Heart left ventricle (tissue), 13 donors: ENCODE measurements around the gene STXBP4.

Experiments
- POLR2A ChIP-seq, 2 donors: fragments of 450-650 bp; IDR thresholded peaks; one replicate each; pipeline ENCODE4 v1.6.1; 2017; ENCODE audit warnings: antibody characterized with exemption in 2 of 2, mild to moderate bottlenecking in 2 of 2, moderate library complexity in 2 of 2
- TF ChIP-seq, protein P1 (sequence below), 12 donors: fragments of 200-600 bp; sonication (generic) in 4 of 12; IDR thresholded peaks; one replicate each; pipeline versions ENCODE4 v1.5.0 to v1.8.0; 2018 to 2022; ENCODE audit warnings: antibody characterized with exemption in 12 of 12, mild to moderate bottlenecking in 5 of 12
- donor health status: ischemic (EF 13 %, LVEDD 7.1; RV severe dilation, severe dysfunction).
- donor health status: DM: no; HTN: yes; CAD: no.
- donor health status: DM: no; HTN: no; CAD: no.
- donor health status: ischemic (EF 25% LVEDD 6.9; RV normal size, moderate dysfunction).
- donor health status: ischemic (EF 25% LVEDD 5.7; RV mildly dilated, moderate dysfunction).
- donor health status: ischemic (EF 35%, LVEDD 5.7; RV mildly dilated, moderate dysfunction).
- donor health status: nonischemic (EF 11% LVEDD 7.7; RV severe dilation, severe dysfunction).
- donor health status: DM: yes; HTN: yes; CAD: no.
- donor health status: PGD.
- donor health status: ischemic (EF 29% LVEDD 5.4; RV normal size, mild dysfunction).
- donor health status: nonischemic (EF 23%, LVEDD 6.1; RV moderate dilation, normal function).

DNA sequence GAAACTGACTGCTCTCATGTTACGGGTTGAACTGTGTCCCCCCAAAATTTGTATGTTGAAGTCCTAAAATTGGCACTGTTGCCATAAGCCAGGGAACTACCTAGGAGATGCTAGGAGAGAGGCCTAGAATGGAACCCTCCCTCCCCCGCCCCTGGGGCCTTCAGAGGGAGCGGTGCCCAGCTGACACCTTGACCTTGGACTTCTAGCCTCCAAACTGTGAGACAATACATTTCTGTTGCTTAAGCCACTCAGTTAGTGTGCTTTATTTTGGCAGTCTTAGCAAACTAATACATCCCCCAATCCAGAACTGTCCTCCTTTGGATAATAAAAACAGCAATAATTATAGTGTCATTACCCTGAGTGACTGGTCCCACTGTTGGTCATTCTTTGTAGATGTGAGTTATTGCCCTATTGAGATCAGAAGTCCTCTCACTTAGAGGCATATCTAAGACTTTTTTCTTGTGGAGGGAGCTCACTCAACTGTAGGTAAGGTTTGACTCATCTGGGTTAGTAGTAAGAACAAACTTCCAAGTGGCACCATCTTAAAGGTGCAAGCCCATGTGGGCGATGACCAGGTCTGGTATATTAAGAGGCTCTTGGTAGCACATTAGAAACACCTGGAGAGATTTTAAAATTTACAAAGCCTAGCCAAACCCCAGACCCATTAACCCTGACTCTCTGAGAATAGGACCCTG is 203.2 kb downstream of the STXBP4 start:
- TF ChIP-seq, protein P1, sequence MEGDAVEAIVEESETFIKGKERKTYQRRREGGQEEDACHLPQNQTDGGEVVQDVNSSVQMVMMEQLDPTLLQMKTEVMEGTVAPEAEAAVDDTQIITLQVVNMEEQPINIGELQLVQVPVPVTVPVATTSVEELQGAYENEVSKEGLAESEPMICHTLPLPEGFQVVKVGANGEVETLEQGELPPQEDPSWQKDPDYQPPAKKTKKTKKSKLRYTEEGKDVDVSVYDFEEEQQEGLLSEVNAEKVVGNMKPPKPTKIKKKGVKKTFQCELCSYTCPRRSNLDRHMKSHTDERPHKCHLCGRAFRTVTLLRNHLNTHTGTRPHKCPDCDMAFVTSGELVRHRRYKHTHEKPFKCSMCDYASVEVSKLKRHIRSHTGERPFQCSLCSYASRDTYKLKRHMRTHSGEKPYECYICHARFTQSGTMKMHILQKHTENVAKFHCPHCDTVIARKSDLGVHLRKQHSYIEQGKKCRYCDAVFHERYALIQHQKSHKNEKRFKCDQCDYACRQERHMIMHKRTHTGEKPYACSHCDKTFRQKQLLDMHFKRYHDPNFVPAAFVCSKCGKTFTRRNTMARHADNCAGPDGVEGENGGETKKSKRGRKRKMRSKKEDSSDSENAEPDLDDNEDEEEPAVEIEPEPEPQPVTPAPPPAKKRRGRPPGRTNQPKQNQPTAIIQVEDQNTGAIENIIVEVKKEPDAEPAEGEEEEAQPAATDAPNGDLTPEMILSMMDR (IDR thresholded peaks at IDR 0.05): no peak
- no peak for TF ChIP-seq POLR2A (IDR thresholded peaks at IDR 0.05)
